IPS-20b (cell line): ENCODE data around the gene RFX6.

Source experiments
- H3K27ac ChIP-seq: one replicate; pipeline ENCODE4 v1.5.1; 2013; ENCODE audit warnings: low read length
- H3K27me3 ChIP-seq: 2 replicates; pipeline ENCODE4 v1.6.1; 2013; ENCODE audit warnings: mild to moderate bottlenecking, low read length, inconsistent platforms; ENCODE audit not compliant: insufficient read depth
- H3K36me3 ChIP-seq: 2 replicates; pipeline ENCODE4 v1.6.1; 2013; ENCODE audit warnings: low read depth, mild to moderate bottlenecking, inconsistent platforms, low read length, moderate library complexity; ENCODE audit not compliant: insufficient read depth
- H3K4me1 ChIP-seq: 2 replicates; pipeline ENCODE4 v1.6.1; 2013; ENCODE audit warnings: mild to moderate bottlenecking, control low read depth, inconsistent platforms, low read length, moderate library complexity; ENCODE audit not compliant: insufficient read depth
- H3K4me3 ChIP-seq: 2 replicates; pipeline ENCODE4 v1.5.1; 2013; ENCODE audit warnings: mild to moderate bottlenecking, low read length, inconsistent platforms
- H3K9ac ChIP-seq: 2 replicates; pipeline ENCODE4 v1.6.1; 2013; ENCODE audit warnings: low read depth, mild to moderate bottlenecking, inconsistent platforms, low read length, moderate library complexity
- H3K9me3 ChIP-seq: 2 replicates; pipeline ENCODE4 v1.6.1; 2013; ENCODE audit warnings: mild to moderate bottlenecking, low read depth, low read length, inconsistent platforms; ENCODE audit not compliant: insufficient read depth

RFX6 gene

DNA sequence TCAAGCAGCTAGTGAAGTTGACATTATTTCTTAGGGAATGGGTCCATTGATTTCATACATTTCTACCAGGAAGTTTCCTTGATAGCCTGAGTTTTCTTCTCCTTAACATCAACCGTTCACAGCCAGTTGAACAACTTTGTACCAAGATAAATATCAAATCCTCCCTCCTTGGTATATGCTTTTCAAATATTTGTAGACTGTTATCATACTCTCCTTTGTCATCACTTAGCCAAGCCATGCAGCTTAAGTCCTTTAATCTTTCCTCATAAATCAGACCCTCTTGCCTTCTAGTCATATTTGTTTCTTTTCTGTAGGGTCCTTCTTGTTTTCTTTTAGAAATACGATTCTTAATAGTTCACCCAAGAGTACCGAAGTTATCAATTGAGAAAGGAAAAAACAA lies 25.6 kb downstream of the RFX6 start:
- no peaks in the 10 kb centered on the region for H3K4me1 ChIP-seq

DNA sequence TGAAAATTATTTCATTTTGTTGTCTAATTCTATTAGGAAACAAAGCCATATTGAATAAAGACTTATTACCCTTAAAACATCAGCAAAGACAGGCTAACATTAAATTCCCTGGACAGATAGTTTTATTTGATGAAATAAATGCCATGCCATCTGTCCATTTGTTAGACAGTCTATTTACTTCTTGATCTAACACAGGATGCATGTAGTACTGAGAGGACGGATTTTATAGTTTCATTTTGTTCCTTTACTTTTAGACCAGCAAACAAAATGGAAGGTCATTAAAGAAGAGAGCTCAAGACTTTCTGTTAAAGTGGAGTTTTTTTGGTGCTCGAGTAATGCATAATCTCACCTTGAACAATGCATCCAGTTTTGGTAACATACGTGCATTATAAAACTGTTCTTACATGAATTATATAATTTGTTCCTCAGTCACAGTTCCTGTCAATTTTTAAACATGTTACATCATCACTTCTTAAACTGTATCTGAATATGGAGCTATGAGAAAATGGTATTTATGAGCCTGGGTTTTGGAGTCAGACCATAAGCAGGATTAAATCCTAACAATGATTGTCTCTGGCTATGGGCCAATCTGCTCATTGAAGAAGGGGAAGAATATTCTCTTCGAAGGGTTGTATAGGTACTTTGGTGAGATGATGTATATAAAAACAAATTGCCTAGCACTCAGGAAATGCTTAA lies 46.0 kb downstream of the RFX6 start:
- H3K9ac ChIP-seq, result no peak overlapping the region
- H3K36me3 ChIP-seq, result no peaks in the 10 kb centered on the region
- H3K27ac ChIP-seq, result no peak overlapping the region
- H3K27me3 ChIP-seq, result no peaks in the 10 kb centered on the region
- H3K9me3 ChIP-seq, result no peaks in the 10 kb centered on the region
- no peaks in the 10 kb centered on the region for H3K4me1 ChIP-seq
- H3K4me3 ChIP-seq, result no peak overlapping the region

More for the DNA sequence above, 25.6 kb downstream of the RFX6 start:
- Histone ChIP-seq H3K27me3 (no peaks in the 10 kb centered on the region), H3K9me3 (no peaks in the 10 kb centered on the region), H3K27ac (no peak overlapping the region), H3K36me3 (no peaks in the 10 kb centered on the region), H3K4me3 (no peak overlapping the region), H3K9ac (no peak overlapping the region)

DNA sequence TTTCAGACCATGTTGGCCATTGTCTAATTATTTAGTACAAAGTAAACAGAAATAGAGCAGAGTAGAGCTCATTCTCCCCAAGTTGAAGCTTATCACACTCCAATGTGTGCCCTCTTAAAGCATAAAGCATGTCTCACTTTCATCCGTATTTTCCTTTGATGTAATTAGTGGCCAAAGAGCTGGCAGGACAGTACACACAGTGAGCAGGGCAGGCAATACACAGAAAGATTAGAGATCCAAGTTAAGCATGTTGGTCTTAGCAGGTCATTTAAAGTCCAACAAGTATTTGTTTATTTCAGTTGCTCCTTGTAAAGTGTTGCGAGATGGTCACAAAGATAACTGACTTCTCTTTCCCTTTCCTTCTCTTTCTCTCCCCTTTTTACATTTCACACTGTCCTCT lies 47.2 kb downstream of the RFX6 start:
- H3K27me3 ChIP-seq, result no peaks in the 10 kb centered on the region
- no peak overlapping the region for H3K9ac ChIP-seq
- H3K4me3 ChIP-seq, result no peak overlapping the region
- no peaks in the 10 kb centered on the region; the same call in 1 of the 2 replicates for H3K4me1 ChIP-seq
- H3K9me3 ChIP-seq, result no peaks in the 10 kb centered on the region
- H3K27ac ChIP-seq, result no peak overlapping the region
- H3K36me3 ChIP-seq, result no peaks in the 10 kb centered on the region

DNA sequence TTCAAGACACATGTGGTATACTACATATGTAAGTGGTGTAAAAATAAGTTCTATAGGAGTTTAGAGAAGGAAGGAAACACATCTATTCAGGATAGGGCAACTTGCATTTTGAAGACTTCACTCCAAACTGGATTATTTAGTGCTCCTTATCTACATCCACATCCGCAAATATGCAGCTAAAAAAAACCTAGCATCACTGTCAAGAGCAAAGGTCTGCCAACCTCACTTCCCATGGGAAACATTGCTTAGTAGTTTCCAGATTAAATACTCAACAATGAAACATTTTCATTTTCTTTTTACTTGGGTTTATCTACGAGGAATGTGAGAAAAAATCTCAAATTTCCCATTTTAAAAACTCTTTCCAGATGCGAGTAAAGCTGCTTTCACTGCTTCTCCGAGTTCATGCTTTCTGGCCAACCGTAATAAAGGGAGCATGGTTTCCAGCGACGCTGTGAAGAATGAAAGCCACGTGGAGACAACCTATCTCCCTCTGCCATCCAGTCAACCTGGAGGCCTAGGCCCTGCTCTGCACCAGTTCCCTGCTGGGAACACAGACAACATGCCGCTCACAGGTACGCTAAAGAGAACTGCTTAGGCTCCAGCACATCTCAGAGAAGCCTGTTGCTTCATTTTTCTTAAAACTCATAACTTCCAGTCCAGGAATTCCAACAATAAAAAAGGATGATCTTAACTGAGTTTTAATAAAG lies 48.2 kb downstream of the RFX6 start:
- Histone ChIP-seq H3K9me3 (no peaks in the 10 kb centered on the region), H3K9ac (no peak overlapping the region), H3K27me3 (no peaks in the 10 kb centered on the region), H3K36me3 (no peaks in the 10 kb centered on the region), H3K4me1 (no peaks in the 10 kb centered on the region; the same call in 1 of the 2 replicates), H3K4me3 (no peak overlapping the region), H3K27ac (no peak overlapping the region)

DNA sequence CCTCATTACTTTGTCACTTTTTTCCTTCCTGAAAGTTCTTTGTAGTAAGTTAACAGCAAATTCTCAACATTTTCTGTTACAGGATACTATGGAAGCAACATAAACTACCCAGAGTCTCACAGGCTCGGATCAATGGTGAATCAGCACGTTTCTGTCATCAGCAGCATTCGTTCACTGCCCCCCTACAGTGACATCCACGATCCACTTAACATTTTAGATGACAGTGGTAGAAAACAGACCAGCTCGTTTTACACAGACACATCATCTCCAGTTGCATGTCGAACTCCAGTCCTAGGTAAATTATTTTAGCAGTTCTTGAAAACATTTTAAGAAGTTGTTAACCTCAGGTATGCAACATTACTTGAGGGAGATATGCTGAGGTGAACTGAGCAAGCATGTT lies 51.6 kb downstream of the RFX6 start:
- Histone ChIP-seq H3K9me3 (no peaks in the 10 kb centered on the region), H3K4me3 (no peak overlapping the region), H3K9ac (no peak overlapping the region), H3K27ac (no peak overlapping the region), H3K27me3 (no peaks in the 10 kb centered on the region), H3K36me3 (no peaks in the 10 kb centered on the region), H3K4me1 (no peaks in the 10 kb centered on the region; the same call in 1 of the 2 replicates)

DNA sequence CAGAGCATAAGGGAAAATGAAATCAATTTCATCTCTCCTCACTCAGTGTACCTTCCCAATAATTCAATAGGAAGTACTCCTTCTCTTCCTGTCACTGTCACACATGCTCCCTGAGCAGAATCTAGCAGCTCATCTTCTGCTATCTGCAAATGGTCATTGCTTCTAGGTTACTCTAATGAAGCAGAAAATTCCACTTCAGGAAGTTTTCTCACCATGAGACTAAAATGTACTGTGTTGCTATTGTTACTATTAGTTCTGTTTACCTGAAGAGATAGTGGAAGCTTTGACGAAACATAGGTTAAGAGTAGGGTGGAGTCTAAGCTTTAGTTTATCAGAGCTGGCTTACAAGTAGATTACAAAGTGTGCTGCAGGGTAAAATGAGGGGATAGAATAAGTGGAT lies 52.8 kb downstream of the RFX6 start:
- Histone ChIP-seq H3K4me1 (no peaks in the 10 kb centered on the region; the same call in 1 of the 2 replicates), H3K27me3 (no peaks in the 10 kb centered on the region), H3K36me3 (no peaks in the 10 kb centered on the region), H3K9me3 (no peaks in the 10 kb centered on the region), H3K27ac (no peak overlapping the region), H3K4me3 (no peak overlapping the region), H3K9ac (no peak overlapping the region)

DNA sequence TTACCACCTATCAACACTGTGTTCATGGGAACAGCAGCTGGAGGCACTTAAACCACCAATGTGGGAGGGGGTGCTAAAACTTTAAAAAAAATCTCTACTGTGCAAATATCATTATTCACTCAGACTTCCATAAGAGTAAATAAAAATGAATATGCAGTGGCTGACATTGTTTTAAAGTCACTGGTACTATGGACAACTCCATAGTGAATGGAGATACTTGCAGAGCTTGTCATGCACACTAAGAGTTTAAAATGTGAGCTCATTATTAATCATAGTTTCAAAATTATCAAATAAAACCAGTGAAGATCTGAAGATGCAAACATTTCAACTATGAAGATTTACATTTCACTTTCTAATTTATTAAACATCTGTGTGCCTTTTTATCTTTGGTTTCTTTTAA lies 54.4 kb downstream of the RFX6 start:
- Histone ChIP-seq H3K9me3 (no peaks in the 10 kb centered on the region), H3K4me1 (no peaks in the 10 kb centered on the region; the same call in 1 of the 2 replicates), H3K27ac (no peak overlapping the region), H3K9ac (no peak overlapping the region), H3K36me3 (no peaks in the 10 kb centered on the region), H3K27me3 (no peaks in the 10 kb centered on the region), H3K4me3 (no peak overlapping the region)

DNA sequence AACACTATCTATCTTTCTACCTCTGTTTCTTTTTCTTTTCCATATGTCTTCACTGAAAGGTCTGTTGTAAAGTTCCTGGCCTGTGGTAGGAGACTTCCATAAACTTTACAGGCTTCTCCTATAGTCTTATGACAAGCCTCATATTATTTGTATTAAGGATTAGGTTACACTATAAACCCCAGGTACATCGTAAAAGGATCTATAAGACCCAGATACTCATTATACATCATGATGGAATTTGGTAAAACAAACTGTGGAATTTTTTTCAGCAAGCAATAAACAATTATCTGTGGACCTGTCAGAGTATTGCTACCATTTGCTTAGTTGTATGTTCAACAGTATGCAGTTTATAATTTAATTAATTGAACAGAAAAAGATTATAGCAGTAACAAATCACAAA lies 55.5 kb downstream of the RFX6 start:
- no peaks in the 10 kb centered on the region; the same call in 1 of the 2 replicates for H3K4me1 ChIP-seq
- H3K9ac ChIP-seq, result no peak overlapping the region
- no peaks in the 10 kb centered on the region for H3K27me3 ChIP-seq
- no peaks in the 10 kb centered on the region for H3K36me3 ChIP-seq
- H3K27ac ChIP-seq, result no peak overlapping the region
- no peaks in the 10 kb centered on the region for H3K9me3 ChIP-seq
- H3K4me3 ChIP-seq, result no peak overlapping the region

DNA sequence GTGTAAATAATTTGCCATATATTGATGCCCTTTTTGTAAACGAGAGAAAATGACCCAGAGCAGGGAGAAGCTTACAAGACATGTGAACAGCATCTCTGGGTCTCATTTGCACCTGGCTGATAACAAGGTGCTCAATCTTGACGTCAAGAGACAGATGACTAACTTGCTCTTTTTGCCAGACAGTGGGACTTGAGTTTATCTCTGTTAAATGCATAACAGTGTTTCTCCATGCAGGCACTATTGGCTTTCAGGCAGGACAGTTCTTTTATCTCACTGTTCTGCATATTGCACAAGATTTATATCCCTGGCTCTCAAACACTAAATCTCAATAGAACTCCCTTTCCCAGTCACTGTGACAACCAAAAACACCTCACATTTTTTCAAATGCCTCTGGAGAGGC lies 56.4 kb downstream of the RFX6 start:
- H3K9ac ChIP-seq, result no peak overlapping the region
- H3K27me3 ChIP-seq, result no peaks in the 10 kb centered on the region
- no peak overlapping the region for H3K27ac ChIP-seq
- no peaks in the 10 kb centered on the region; the same call in 1 of the 2 replicates for H3K4me1 ChIP-seq
- H3K36me3 ChIP-seq, result no peaks in the 10 kb centered on the region
- no peaks in the 10 kb centered on the region for H3K9me3 ChIP-seq
- H3K4me3 ChIP-seq, result no peak overlapping the region

DNA sequence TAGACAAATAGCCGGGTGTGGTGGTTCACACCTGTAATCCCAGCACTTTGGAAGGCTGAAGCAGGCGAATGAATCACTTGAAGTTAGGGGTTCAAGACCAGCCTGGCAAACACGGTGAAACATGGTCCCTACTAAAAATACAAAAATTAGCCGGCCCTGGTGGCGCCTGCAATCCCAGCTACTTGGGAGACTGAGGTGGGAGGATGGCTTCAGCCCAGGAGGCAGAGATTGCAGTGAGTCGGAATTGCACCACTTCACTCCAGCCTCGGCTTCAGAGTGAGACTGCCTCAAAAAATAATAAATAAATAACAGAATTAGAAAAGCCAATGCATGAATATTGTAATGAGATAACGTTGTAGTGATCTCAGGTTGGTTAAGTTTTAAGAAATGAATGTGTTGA lies 61.3 kb downstream of the RFX6 start:
- Histone ChIP-seq H3K9ac (no peak overlapping the region), H3K4me3 (no peak overlapping the region), H3K9me3 (no peaks in the 10 kb centered on the region), H3K4me1 (no peaks in the 10 kb centered on the region), H3K27me3 (no peaks in the 10 kb centered on the region), H3K36me3 (no peaks in the 10 kb centered on the region), H3K27ac (no peak overlapping the region)

DNA sequence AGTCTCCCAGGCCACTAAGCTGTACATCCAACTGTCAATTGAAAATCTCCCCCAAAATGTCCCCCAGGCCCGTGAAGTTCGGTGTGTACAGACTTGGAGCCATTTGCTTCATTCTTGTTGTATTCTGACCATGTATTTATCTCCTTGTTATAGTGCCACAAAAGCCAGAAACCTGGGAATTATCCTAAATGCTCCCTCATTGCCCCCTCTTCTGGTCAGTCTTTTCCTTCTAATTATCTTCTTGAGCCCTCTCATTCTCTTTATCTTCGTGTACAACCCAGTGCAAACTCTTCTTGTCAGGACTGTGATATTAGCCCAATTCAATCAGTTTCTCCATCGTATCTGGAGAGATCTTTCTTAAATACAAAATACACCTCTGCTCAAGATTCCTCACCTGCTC lies 64.7 kb downstream of the RFX6 start:
- no peak overlapping the region for H3K9ac ChIP-seq
- no peak overlapping the region for H3K27ac ChIP-seq
- no peaks in the 10 kb centered on the region for H3K4me1 ChIP-seq
- no peaks in the 10 kb centered on the region for H3K27me3 ChIP-seq
- no peaks in the 10 kb centered on the region for H3K36me3 ChIP-seq
- no peak overlapping the region for H3K4me3 ChIP-seq
- no peaks in the 10 kb centered on the region for H3K9me3 ChIP-seq

DNA sequence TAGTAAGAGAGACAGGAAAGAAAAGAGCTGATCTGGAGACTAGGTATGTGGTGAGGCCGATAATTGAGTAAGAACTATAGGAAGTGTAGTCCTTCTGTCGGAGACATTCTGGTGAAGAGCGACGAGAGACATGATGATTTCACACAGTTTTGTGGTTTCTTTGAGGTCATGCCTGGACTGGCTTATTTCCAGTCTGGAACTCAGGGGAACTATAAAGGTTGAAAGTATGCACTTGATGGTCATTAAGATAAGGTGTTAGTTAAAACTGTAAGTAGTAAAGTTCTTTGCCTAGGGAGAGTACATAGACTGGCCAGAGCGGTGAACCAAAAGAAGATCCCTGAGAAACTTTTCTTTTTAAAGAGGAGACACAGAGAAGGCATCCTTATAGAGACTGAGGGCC lies 68.8 kb downstream of the RFX6 start:
- Histone ChIP-seq H3K36me3 (no peaks in the 10 kb centered on the region), H3K27me3 (no peaks in the 10 kb centered on the region), H3K27ac (no peak overlapping the region), H3K4me3 (no peak overlapping the region), H3K9ac (no peak overlapping the region), H3K4me1 (peaks cover 4% of the 10 kb centered on the region), H3K9me3 (no peaks in the 10 kb centered on the region)
